PC-3 (cell line): ENCODE results near the gene ACKR2.
"Not testable (repeated sequence)": the region's sequence is repeated elsewhere in the genome, so short reads cannot be mapped to it uniquely, and the experiment has no call there.

ENCODE experiments used
- EZH2 ChIP-seq: fragments of 300-600 bp; sonication (generic); IDR thresholded peaks from one replicate; pipeline ENCODE4 v1.6.1; 2017; ENCODE audit warnings: antibody characterized with exemption, mild to moderate bottlenecking, low read length; ENCODE audit not compliant: unreplicated experiment
- EZH2phosphoT487 ChIP-seq: fragments of 300-600 bp; sonication (generic); IDR thresholded peaks from 2 replicates; pipeline ENCODE4 v1.6.1; 2018; ENCODE audit warnings: mild to moderate bottlenecking, antibody characterized with exemption, low read length, borderline replicate concordance
- TF ChIP-seq, protein P1 (sequence below): fragments of 300-600 bp; sonication (generic); conservative IDR thresholded peaks from 2 replicates; pipeline ENCODE4 v1.5.1; 2017; ENCODE audit warnings: antibody characterized with exemption, low read depth, mild to moderate bottlenecking, low read length

DNA sequence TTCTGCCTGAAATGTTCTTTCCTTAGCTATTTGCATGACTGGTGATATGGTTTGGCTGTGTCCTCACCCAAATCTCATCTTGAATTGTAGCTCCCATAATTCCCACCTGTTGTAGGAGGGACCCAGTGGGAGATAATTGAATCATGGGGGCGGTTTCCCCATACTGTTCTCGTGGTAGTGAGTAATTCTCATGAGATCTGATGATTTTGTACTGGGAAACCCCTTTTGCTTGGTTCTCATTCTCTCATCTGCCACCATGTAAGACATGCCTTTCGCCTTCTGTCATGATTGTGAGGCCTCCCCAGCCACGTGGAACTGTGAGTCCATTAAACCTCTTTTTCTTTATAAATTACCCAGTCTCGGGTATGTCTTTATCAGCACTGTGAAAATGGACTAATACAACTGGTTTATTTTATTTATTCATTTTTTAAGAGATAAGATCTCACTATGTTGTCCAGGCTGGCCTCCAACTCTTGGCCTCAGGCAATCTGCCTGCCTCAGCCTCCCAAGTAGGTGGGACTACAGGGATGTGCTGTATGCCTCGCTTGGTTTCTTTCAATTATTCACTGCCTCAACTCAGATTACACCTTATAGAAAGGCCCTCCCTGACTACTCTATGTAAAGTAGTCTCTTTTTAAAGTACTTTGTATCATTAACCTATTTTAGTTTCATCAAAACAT lies 74.1 kb downstream of the ACKR2 start:
- TF ChIP-seq, protein P1, sequence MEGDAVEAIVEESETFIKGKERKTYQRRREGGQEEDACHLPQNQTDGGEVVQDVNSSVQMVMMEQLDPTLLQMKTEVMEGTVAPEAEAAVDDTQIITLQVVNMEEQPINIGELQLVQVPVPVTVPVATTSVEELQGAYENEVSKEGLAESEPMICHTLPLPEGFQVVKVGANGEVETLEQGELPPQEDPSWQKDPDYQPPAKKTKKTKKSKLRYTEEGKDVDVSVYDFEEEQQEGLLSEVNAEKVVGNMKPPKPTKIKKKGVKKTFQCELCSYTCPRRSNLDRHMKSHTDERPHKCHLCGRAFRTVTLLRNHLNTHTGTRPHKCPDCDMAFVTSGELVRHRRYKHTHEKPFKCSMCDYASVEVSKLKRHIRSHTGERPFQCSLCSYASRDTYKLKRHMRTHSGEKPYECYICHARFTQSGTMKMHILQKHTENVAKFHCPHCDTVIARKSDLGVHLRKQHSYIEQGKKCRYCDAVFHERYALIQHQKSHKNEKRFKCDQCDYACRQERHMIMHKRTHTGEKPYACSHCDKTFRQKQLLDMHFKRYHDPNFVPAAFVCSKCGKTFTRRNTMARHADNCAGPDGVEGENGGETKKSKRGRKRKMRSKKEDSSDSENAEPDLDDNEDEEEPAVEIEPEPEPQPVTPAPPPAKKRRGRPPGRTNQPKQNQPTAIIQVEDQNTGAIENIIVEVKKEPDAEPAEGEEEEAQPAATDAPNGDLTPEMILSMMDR = not testable (repeated sequence)
- TF ChIP-seq EZH2, EZH2phosphoT487: not testable (repeated sequence)
